Mucosa of rectum (tissue), 2 donors: Measurements from ENCODE around the gene NCOA1.
A peak's percentile ranks its signal among the peaks of the same experiment; 100 is the strongest.
"Not testable (repeated sequence)": the region's sequence is repeated elsewhere in the genome, so short reads cannot be mapped to it uniquely, and the experiment has no call there.

Experiments used
- H3K27ac ChIP-seq, 2 donors: one replicate each; pipeline ENCODE4 v1.7.0; 2013; ENCODE audit warnings: inconsistent platforms in 2 of 2, low read depth in 2 of 2, low read length in 2 of 2
- H3K27me3 ChIP-seq, 2 donors: one replicate each; pipeline ENCODE4 v1.7.0; 2013; ENCODE audit warnings: low read length in 2 of 2; ENCODE audit not compliant: control insufficient read depth in 2 of 2, insufficient read depth in 2 of 2
- H3K36me3 ChIP-seq, 2 donors: one replicate each; pipeline ENCODE4 v1.7.0; 2013; ENCODE audit warnings: low read length in 2 of 2; ENCODE audit not compliant: control insufficient read depth in 2 of 2, insufficient read depth in 2 of 2
- H3K4me1 ChIP-seq, 2 donors: one replicate each; pipeline ENCODE4 v1.7.0; 2013; ENCODE audit warnings: low read length in 2 of 2, mild to moderate bottlenecking in 1 of 2; ENCODE audit not compliant: control insufficient read depth in 2 of 2, insufficient read depth in 2 of 2
- H3K4me3 ChIP-seq, 2 donors: one replicate each; pipeline ENCODE4 v1.7.0; 2013; ENCODE audit warnings: low read length in 2 of 2
- H3K9ac ChIP-seq, 2 donors: one replicate each; pipeline ENCODE4 v1.7.0; 2013; ENCODE audit warnings: low read length in 2 of 2, low read depth in 1 of 2, mild to moderate bottlenecking in 1 of 2
- H3K9me3 ChIP-seq, 2 donors: one replicate each; pipeline ENCODE4 v1.7.0; 2013; ENCODE audit warnings: low read length in 2 of 2; ENCODE audit not compliant: control insufficient read depth in 2 of 2
- donor health status: healthy.
- donor health status: Normal muscosa, but diverticular disease.

NCOA1 gene

GRCh38 chr2:24785671-24786321 lies 294.7 kb downstream of the NCOA1 start:
- peak overlapping the region in 1 of 2 donors; percentile 24 for H3K9ac ChIP-seq
- no peak overlapping the region for H3K27ac ChIP-seq
- no peak overlapping the region for H3K4me3 ChIP-seq
- H3K27me3 ChIP-seq = no peaks in the 10 kb centered on the region
- no peaks in the 10 kb centered on the region for H3K9me3 ChIP-seq
- H3K4me1 ChIP-seq = no peaks in the 10 kb centered on the region
- peaks cover 0 to 4% of the 10 kb centered on the region in 2 donors for H3K36me3 ChIP-seq

DNA sequence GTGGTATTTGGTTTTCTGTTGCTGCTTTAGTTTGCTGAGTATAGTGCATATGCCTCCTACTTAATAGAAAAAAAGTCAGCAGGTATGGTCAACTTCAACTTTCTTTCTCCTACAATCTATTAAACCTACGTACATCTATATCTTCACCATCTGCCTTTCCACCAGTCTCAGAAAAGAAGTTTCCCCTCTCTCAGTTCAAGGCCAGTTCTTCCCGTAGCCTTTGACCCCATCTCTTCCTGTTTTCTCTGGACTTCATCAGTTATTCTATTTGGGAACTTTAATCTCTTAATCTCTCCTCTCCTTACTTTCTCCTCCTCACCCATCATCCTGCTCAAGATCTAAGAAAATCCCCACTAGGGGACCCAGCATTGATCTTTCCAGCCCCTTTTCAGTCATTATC lies 296.5 kb downstream of the NCOA1 start:
- H3K27me3 ChIP-seq = no peaks in the 10 kb centered on the region
- peaks cover 0 to 4% of the 10 kb centered on the region in 2 donors for H3K36me3 ChIP-seq
- no peak overlapping the region for H3K4me3 ChIP-seq
- H3K9ac ChIP-seq = no peak overlapping the region
- no peak overlapping the region for H3K27ac ChIP-seq
- no peaks in the 10 kb centered on the region for H3K9me3 ChIP-seq
- peaks cover 0 to 7% of the 10 kb centered on the region in 2 donors for H3K4me1 ChIP-seq

GRCh38 chr2:24788816-24789215 lies 297.8 kb downstream of the NCOA1 start:
- H3K4me1 ChIP-seq = peaks cover 2 to 9% of the 10 kb centered on the region in 2 donors
- no peak overlapping the region for H3K27ac ChIP-seq
- no peak overlapping the region for H3K4me3 ChIP-seq
- no peaks in the 10 kb centered on the region for H3K9me3 ChIP-seq
- no peaks in the 10 kb centered on the region for H3K27me3 ChIP-seq
- no peak overlapping the region for H3K9ac ChIP-seq
- peaks cover 0 to 4% of the 10 kb centered on the region in 2 donors for H3K36me3 ChIP-seq

DNA sequence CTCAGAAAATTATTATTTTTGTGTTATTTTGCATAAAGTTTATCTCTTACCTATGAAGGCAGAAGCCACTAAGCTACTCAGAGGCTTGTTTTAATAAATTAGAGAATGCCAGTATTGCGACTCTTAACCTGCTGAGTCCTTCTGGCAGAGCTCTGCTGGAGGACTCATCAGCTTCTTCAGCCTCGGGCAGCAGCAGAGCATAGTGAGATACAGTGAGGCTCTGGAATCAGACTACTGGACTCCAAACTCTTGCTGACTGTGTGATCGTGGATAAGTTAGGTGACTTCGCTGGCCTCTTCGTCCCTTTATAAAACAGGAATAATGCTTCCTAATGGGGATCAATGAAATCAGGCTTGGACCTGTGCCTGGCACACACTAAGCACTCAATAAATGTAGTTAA lies 300.4 kb downstream of the NCOA1 start:
- Histone ChIP-seq H3K9me3 (no peaks in the 10 kb centered on the region), H3K27me3 (no peaks in the 10 kb centered on the region), H3K9ac (no peak overlapping the region), H3K36me3 (peaks cover 0 to 4% of the 10 kb centered on the region in 2 donors), H3K4me1 (peaks cover 5 to 13% of the 10 kb centered on the region in 2 donors), H3K27ac (no peak overlapping the region), H3K4me3 (no peak overlapping the region)

- no peaks in the 10 kb centered on the region for H3K27me3 ChIP-seq
- peak overlapping the region; percentile 94 to 97 for H3K9ac ChIP-seq
- peak overlapping the region; percentile 99 to 100 for H3K27ac ChIP-seq
- peak overlapping the region; percentile 93 to 100 for H3K4me3 ChIP-seq
- peaks cover 5 to 13% of the 10 kb centered on the region in 2 donors for H3K4me1 ChIP-seq
- peaks cover 0 to 9% of the 10 kb centered on the region in 2 donors for H3K36me3 ChIP-seq
- no peaks in the 10 kb centered on the region for H3K9me3 ChIP-seq
Measured at GRCh38 chr2:24792542-24792873, 301.5 kb downstream of the NCOA1 start.

DNA sequence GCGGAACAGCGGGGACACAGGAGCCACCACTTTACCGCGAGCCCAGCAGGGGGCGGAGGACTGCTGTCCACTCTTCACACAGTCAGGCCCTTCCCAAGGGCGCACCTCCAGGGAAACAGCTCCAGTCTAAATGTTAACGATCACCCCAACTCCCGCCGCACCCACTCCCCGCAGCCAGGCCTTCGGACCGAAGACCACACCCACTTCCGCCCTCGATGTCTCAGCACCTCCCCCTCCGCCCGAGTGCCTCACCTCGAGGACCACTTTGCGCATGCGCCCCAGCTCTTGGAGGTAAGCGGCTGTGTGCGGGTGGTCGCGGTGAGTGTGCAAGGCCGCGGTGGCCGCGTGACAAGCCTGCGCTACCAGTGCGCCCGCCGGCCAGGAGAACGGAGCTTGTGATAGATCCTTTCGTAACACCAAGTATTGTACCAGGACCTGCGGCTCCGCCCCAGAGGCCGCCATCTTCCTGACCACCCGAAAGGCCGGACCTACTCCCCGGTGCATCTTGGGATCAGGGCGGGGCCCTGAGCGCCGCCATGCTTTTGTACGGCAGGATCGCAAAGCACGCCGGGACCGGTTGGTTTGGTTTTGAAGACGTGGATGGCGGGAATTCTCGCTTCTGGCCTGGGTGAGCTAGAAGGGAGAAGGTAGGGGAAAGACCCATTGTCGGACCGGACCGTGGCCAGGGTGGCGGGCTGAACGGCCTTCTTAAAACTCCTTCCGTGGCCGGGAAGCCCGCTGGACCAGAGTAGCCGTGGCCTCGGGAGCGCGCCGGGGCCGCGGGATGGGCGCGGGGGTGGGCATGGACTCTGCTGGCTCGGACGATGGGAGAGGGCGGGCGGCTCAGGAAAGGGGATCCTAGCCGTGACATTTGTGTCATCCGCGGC lies 302.1 kb downstream of the NCOA1 start, which contains the start of the genes CENPO and PTRHD1:
Gene CENPO, plus strand, starts transcription at position 552 of the 887 bp plus-strand sequence. CDS start 495 bp downstream, outside the sequence.
Gene PTRHD1, minus strand, starts transcription at position 518 of the 887 bp plus-strand sequence. Its CDS starts 14 bp downstream, at position 504.
- H3K9ac ChIP-seq = peak within 1 kb of the TSS; percentile 94 to 97
- no peaks in the 10 kb centered on the region for H3K9me3 ChIP-seq
- H3K4me3 ChIP-seq = peak within 1 kb of the TSS; percentile 93 to 100
- peaks cover 0 to 9% of the 10 kb centered on the region in 2 donors for H3K36me3 ChIP-seq
- H3K27ac ChIP-seq = peak within 1 kb of the TSS; percentile 99 to 100
- H3K27me3 ChIP-seq = no peaks in the 10 kb centered on the region
- peaks cover 5 to 13% of the 10 kb centered on the region in 2 donors for H3K4me1 ChIP-seq

GRCh38 chr2:24793761-24794435 lies 302.8 kb downstream of the NCOA1 start:
- Histone ChIP-seq H3K4me3 (peak overlapping the region; percentile 93 to 100), H3K27me3 (no peaks in the 10 kb centered on the region), H3K36me3 (peaks cover 0 to 9% of the 10 kb centered on the region in 2 donors), H3K4me1 (peaks cover 5 to 13% of the 10 kb centered on the region in 2 donors), H3K27ac (no peak overlapping the region), H3K9me3 (no peaks in the 10 kb centered on the region), H3K9ac (peak overlapping the region; percentile 94 to 97)

GRCh38 chr2:24797644-24798043 lies 306.6 kb downstream of the NCOA1 start:
- Histone ChIP-seq H3K27ac (no peak overlapping the region), H3K9ac (no peak overlapping the region), H3K36me3 (peaks cover 0 to 8% of the 10 kb centered on the region in 2 donors), H3K4me1 (peaks cover 5 to 6% of the 10 kb centered on the region in 2 donors), H3K27me3 (no peaks in the 10 kb centered on the region), H3K4me3 (no peak overlapping the region), H3K9me3 (no peaks in the 10 kb centered on the region)

DNA sequence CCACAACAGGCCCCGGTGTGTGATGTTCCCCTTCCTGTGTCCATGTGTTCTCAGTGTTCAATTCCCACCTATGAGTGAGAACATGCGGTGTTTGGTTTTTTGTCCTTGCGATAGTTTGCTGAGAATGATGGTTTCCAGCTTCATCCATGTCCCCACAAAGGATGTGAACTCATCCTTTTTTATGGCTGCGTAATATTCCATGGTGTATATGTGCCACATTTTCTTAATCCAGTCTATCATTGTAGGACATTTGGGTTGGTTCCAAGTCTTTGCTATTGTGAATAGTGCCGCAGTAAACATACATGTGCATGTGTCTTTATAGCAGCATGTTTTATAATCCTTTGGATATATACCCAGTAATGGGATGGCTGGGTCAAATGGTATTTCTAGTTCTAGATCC lies 309.4 kb downstream of the NCOA1 start:
- H3K4me3 ChIP-seq, H3K27me3 ChIP-seq, H3K4me1 ChIP-seq, H3K9me3 ChIP-seq, H3K9ac ChIP-seq, H3K36me3 ChIP-seq, H3K27ac ChIP-seq: not testable (repeated sequence)
